Common myeloid progenitor, CD34-positive (primary cell): ENCODE data around the gene CLTCL1.

ENCODE experiments used
- CTCF ChIA-PET: fragments of 350-600 bp; sonication (Branson Sonifier 250); formaldehyde crosslinking; loops from one replicate; lab custom pipeline; 2021; ENCODE audit warnings: antibody characterized with exemption; lab: Charles Lee
- POLR2A ChIA-PET: fragments of 350-600 bp; sonication (Branson Sonifier 250); formaldehyde crosslinking; loops from one replicate; lab custom pipeline; 2021; ENCODE audit warnings: antibody characterized with exemption; lab: Charles Lee
- DNase-seq, 3 donors: peaks; one replicate each; pipeline versions ENCODE4 v3.0.0 to v3.0.0-alpha.2; 2013
- H3K27ac ChIP-seq, 2 experiments: 1 replicate in 1 of 2; 2 replicates in 1 of 2; pipeline ENCODE4 v1.7.0; 2013; ENCODE audit warnings: inconsistent platforms in 2 of 2, low read length in 2 of 2, mild to moderate bottlenecking in 2 of 2, low read depth in 1 of 2, moderate library complexity in 1 of 2; ENCODE audit not compliant: severe bottlenecking in 2 of 2, insufficient read depth in 1 of 2, poor library complexity in 1 of 2
- H3K27me3 ChIP-seq, 5 experiments: replicated peaks in 2 of 5; 1 replicate in 3 of 5; 2 replicates in 2 of 5; pipeline versions ENCODE4 v1.6.1 to v1.7.0; 2013; ENCODE audit warnings: low read length in 4 of 5, mild to moderate bottlenecking in 2 of 5, moderate library complexity in 2 of 5, inconsistent platforms in 1 of 5; ENCODE audit not compliant: insufficient read depth in 5 of 5, control insufficient read depth in 4 of 5
- H3K36me3 ChIP-seq, 4 experiments: 1 replicate in 2 of 4; 2 replicates in 2 of 4; pipeline versions ENCODE4 v1.6.1 to v1.7.0; 2013; ENCODE audit warnings: low read length in 3 of 4, control low read depth in 1 of 4, mild to moderate bottlenecking in 1 of 4; ENCODE audit not compliant: control insufficient read depth in 4 of 4, insufficient read depth in 4 of 4
- H3K4me1 ChIP-seq, 4 experiments: 1 replicate in 3 of 4; 2 replicates in 1 of 4; pipeline versions ENCODE4 v1.6.1 to v1.7.1; 2013; ENCODE audit warnings: low read length in 3 of 4, mild to moderate bottlenecking in 3 of 4, control low read depth in 1 of 4, inconsistent platforms in 1 of 4, moderate library complexity in 1 of 4; ENCODE audit not compliant: control insufficient read depth in 4 of 4, insufficient read depth in 4 of 4; ENCODE audit errors: control extremely low read depth in 1 of 4
- H3K4me3 ChIP-seq, 7 experiments: 1 replicate in 4 of 7; 2 replicates in 3 of 7; pipeline versions ENCODE4 v1.5.1 to v1.7.0; 2013; ENCODE audit warnings: mild to moderate bottlenecking in 7 of 7, low read length in 6 of 7, moderate library complexity in 6 of 7, inconsistent platforms in 2 of 7, low read depth in 2 of 7, control low read depth in 1 of 7; ENCODE audit not compliant: insufficient read depth in 4 of 7, control insufficient read depth in 1 of 7; ENCODE audit errors: extremely low read depth in 1 of 7
- H3K9me3 ChIP-seq, 5 experiments: 1 replicate in 4 of 5; 2 replicates in 1 of 5; pipeline versions ENCODE4 v1.6.1 to v1.7.1; 2013; ENCODE audit warnings: low read length in 4 of 5, mild to moderate bottlenecking in 2 of 5, inconsistent platforms in 1 of 5, low read depth in 1 of 5, moderate library complexity in 1 of 5; ENCODE audit not compliant: control insufficient read depth in 4 of 5, insufficient read depth in 2 of 5; ENCODE audit errors: control extremely low read depth in 1 of 5
- WGBS: methylation state at CpG from one replicate; pipeline ENCODE4 v1.1.5; 2013; ENCODE audit not compliant: insufficient coverage; 5-methylcytosine and 5-hydroxymethylcytosine counted together

CLTCL1 gene

GRCh38 chr22:19238900-19239299, 52.6 kb downstream of the CLTCL1 start:
- no peaks in the 10 kb centered on the region for H3K27me3 ChIP-seq
- WGBS = 100% methylated on average over 2 of the region's 7 CpGs
- H3K4me1 ChIP-seq = no peaks in the 10 kb centered on the region
- H3K4me3 ChIP-seq = no peak overlapping the region
- no peaks in the 10 kb centered on the region for H3K9me3 ChIP-seq
- H3K36me3 ChIP-seq = no peaks in the 10 kb centered on the region
- ChIA-PET POLR2A (no interaction called here), CTCF (no interaction called here)
- no peak overlapping the region for H3K27ac ChIP-seq
- DNase-seq = no peak

DNA sequence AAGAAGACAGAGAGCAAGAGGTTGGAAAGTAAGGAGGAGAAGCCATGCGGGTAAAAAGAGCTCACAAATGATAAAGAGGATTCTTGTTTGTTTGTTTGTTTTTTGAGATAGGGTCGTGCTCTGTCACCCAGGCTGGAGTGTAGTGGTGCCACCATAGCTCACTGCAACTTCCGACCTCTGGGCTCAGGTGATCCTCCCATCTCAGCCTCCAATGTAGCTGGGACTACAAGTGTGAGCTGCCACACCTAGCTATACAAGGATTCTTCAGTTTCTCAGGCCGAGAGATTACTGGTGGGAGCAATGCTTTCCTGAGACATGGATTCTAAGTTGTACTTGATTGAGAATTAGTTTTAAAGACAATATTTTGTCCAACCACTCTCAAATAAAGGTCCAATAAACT, 55.6 kb downstream of the CLTCL1 start:
- POLR2A ChIA-PET = no interaction called here
- WGBS = no CpG with 5 or more reads among the region's 4 CpGs
- Histone ChIP-seq H3K9me3 (no peaks in the 10 kb centered on the region), H3K36me3 (no peaks in the 10 kb centered on the region), H3K4me3 (no peak overlapping the region), H3K4me1 (no peaks in the 10 kb centered on the region), H3K27ac (no peak overlapping the region), H3K27me3 (no peaks in the 10 kb centered on the region)
- no peak for DNase-seq
- CTCF ChIA-PET = interaction anchor here (1.0 kb wide), 1 partner anchor 12 kb away, joined by 3 read pairs; no protein-coding TSS in a partner anchor

- no peaks in the 10 kb centered on the region for H3K9me3 ChIP-seq
- DNase-seq = no peak
- H3K27ac ChIP-seq = no peak overlapping the region
- CTCF ChIA-PET = no interaction called here
- no peaks in the 10 kb centered on the region for H3K36me3 ChIP-seq
- no peaks in the 10 kb centered on the region for H3K4me1 ChIP-seq
- H3K4me3 ChIP-seq = no peak overlapping the region
- POLR2A ChIA-PET = no interaction called here
- WGBS = over 99% methylated on average over 12 of the region's 14 CpGs
- H3K27me3 ChIP-seq = no peaks in the 10 kb centered on the region
Measured at GRCh38 chr22:19234126-19234896, 57.2 kb downstream of the CLTCL1 start.

GRCh38 chr22:19233189-19233661, 58.3 kb downstream of the CLTCL1 start:
- Histone ChIP-seq H3K36me3 (no peaks in the 10 kb centered on the region), H3K27ac (no peak overlapping the region), H3K4me3 (no peak overlapping the region), H3K9me3 (no peaks in the 10 kb centered on the region), H3K4me1 (no peaks in the 10 kb centered on the region), H3K27me3 (no peaks in the 10 kb centered on the region)
- WGBS = 98% methylated on average over 11 of the region's 11 CpGs
- CTCF ChIA-PET = interaction anchor here (1.3 kb wide), 1 partner anchor 53 kb away, joined by 3 read pairs; no protein-coding TSS in a partner anchor
- no peak for DNase-seq
- POLR2A ChIA-PET = no interaction called here

DNA sequence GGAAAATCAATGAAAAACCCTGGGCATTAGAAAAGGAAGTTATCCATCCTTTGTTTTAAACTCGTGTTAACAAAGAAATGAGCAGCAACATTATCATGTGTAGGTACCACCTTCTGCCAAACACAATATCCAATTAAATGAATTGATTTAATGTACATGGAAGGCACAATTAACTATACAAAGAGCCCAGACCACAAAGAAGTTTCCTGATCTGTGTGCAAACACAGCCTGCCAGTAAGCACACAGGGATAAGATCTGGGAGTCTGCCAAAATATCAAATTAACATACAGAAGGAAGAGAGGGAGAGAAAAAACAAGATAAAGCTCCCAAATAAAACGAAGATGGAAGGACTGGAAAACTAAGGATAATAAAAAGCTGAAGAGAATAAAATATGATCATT, 58.9 kb downstream of the CLTCL1 start:
- H3K4me3 ChIP-seq = no peak overlapping the region
- no peaks in the 10 kb centered on the region for H3K9me3 ChIP-seq
- no peak for DNase-seq
- no peak overlapping the region for H3K27ac ChIP-seq
- ChIA-PET POLR2A (no interaction called here), CTCF (interaction anchor here (1.3 kb wide), 1 partner anchor 53 kb away, joined by 3 read pairs; no protein-coding TSS in a partner anchor)
- no peaks in the 10 kb centered on the region for H3K27me3 ChIP-seq
- no CpG with 5 or more reads among the region's 2 CpGs for WGBS
- no peaks in the 10 kb centered on the region for H3K4me1 ChIP-seq
- no peaks in the 10 kb centered on the region for H3K36me3 ChIP-seq

GRCh38 chr22:19231986-19232385, 59.5 kb downstream of the CLTCL1 start:
- ChIA-PET POLR2A (no interaction called here), CTCF (no interaction called here)
- Histone ChIP-seq H3K9me3 (no peaks in the 10 kb centered on the region), H3K36me3 (no peaks in the 10 kb centered on the region), H3K27ac (no peak overlapping the region), H3K4me3 (no peak overlapping the region), H3K27me3 (no peaks in the 10 kb centered on the region), H3K4me1 (no peaks in the 10 kb centered on the region)
- WGBS = no CpG with 5 or more reads among the region's 3 CpGs
- no peak for DNase-seq

DNA sequence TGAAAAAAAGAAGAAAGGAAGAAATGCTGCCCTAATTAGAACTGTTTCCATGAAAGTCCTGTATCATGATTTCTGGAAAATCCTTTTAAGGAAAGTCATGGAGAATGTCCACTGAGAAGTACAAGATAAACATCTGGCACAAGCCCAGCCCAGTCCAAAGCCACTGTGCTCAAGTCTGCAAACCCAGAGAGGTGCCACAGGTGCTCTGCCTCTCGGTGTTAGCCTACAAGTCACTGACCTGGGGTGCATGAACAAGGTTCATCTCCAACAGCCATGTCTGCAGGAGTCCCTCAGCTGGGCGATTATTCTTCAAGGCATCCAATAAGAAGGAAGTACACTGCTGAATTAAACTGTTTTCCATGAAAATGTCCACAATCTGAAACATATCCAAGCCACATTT, 61.9 kb downstream of the CLTCL1 start:
- Histone ChIP-seq H3K4me1 (no peaks in the 10 kb centered on the region), H3K4me3 (no peak overlapping the region), H3K36me3 (no peaks in the 10 kb centered on the region), H3K27me3 (no peaks in the 10 kb centered on the region), H3K9me3 (no peaks in the 10 kb centered on the region), H3K27ac (no peak overlapping the region)
- DNase-seq = no peak
- WGBS = 83% methylated on average over 2 of the region's 2 CpGs
- CTCF ChIA-PET = no interaction called here
- POLR2A ChIA-PET = no interaction called here
